ENCODE data around the gene EIF3L. TPM values are rescaled to one million over a fixed set of nuclear protein-coding genes. Genes with fewer than 3 reads are reported as not detected.

EIF3L gene
- polyA plus RNA-seq, 1 of the 3 experiments (the other 2 are of a cell fraction), result 478 TPM

GRCh38 chr22:37930952-37931440 lies 81.8 kb downstream of the EIF3L start:
- no peak overlapping the region for H3K9ac ChIP-seq
- H3K36me3 ChIP-seq (replicated peaks in 1 of 2; ENCODE audit: control insufficient read depth in 1 of 2, insufficient read depth in 2 of 2, low read length in 1 of 2), result peaks cover 21 to 30% of the 10 kb centered on the region in 2 experiments
- TF ChIP-seq RCOR1 (IDR thresholded peaks at IDR 0.05; ENCODE audit: low read length) (no peak), MEF2A (IDR thresholded peaks at IDR 0.05; ENCODE audit: borderline replicate concordance, low read depth) (no peak)
- no peaks in the 10 kb centered on the region for H3K9me3 ChIP-seq
- H3F3A ChIP-seq (replicated peaks; ENCODE audit: insufficient read depth), result peaks cover 14% of the 10 kb centered on the region
- peaks cover 6 to 7% of the 10 kb centered on the region in 2 experiments; a peak in 3 of 4 replicates for H3K4me1 ChIP-seq (ENCODE audit: control insufficient read depth in 1 of 2, insufficient read depth in 2 of 2, low read depth in 1 of 2, low read length in 1 of 2)
- no peaks in the 10 kb centered on the region; the same call in 1 of the 2 replicates for H3K79me2 ChIP-seq (ENCODE audit: insufficient read depth)
- POLR2A ChIA-PET, result interaction anchor here (0.9 kb wide), 1 partner anchor 26 kb away, joined by 3 read pairs; no protein-coding TSS in a partner anchor
- WGBS (ENCODE audit: low lambda C conversion rate), result 75% methylated on average over 2 of the region's 2 CpGs
- CTCF ChIA-PET, result interaction anchor here (1.0 to 1.9 kb wide), 3 partner anchors 25 to 113 kb away, joined by 3 to 10 read pairs (median 3); partner anchors contain the start of gene MICALL1
- H2AFZ ChIP-seq (ENCODE audit: low read depth), result no peak overlapping the region
- no peak for DNase-seq
- H3K4me3 ChIP-seq (ENCODE audit: low read depth in 2 of 2, low read length in 1 of 2), result no peak overlapping the region
- peaks cover 8% of the 10 kb centered on the region; the same call in 1 of the 2 replicates for H4K20me1 ChIP-seq (ENCODE audit: insufficient read depth)
- H3K27ac ChIP-seq (ENCODE audit: low read depth in 2 of 2, low read length in 1 of 2), result no peak overlapping the region
- H3K9me2 ChIP-seq, result no peaks in the 10 kb centered on the region
- H3K27me3 ChIP-seq (ENCODE audit: insufficient read depth), result no peaks in the 10 kb centered on the region
- H3K4me2 ChIP-seq, result no peak overlapping the region

- H3K36me3 ChIP-seq (replicated peaks in 1 of 2; ENCODE audit: control insufficient read depth in 1 of 2, insufficient read depth in 2 of 2, low read length in 1 of 2), result peaks cover 20 to 22% of the 10 kb centered on the region in 2 experiments
- ChIA-PET CTCF (interaction anchor here (1.1 to 3.5 kb wide), 3 partner anchors 16 to 114 kb away, joined by 3 to 13 read pairs (median 10); partner anchors contain the start of gene MICALL1), POLR2A (no interaction called here)
- no peaks in the 10 kb centered on the region for H3K27me3 ChIP-seq (ENCODE audit: insufficient read depth)
- H3K4me2 ChIP-seq, result no peak overlapping the region
- H3K9ac ChIP-seq, result no peak overlapping the region
- no peaks in the 10 kb centered on the region for H3K9me3 ChIP-seq
- H2AFZ ChIP-seq (ENCODE audit: low read depth), result no peak overlapping the region
- H3K4me1 ChIP-seq (ENCODE audit: control insufficient read depth in 1 of 2, insufficient read depth in 2 of 2, low read depth in 1 of 2, low read length in 1 of 2), result peaks cover 6 to 7% of the 10 kb centered on the region in 2 experiments; a peak in 3 of 4 replicates
- no peak for DNase-seq
- no peaks in the 10 kb centered on the region; the same call in 1 of the 2 replicates for H3K79me2 ChIP-seq (ENCODE audit: insufficient read depth)
- peaks cover 14% of the 10 kb centered on the region for H3F3A ChIP-seq (replicated peaks; ENCODE audit: insufficient read depth)
- TF ChIP-seq RFX5 (IDR thresholded peaks at IDR 0.05; ENCODE audit: low read length), result no peak
- no peak for TF ChIP-seq RCOR1 (IDR thresholded peaks at IDR 0.05; ENCODE audit: low read length)
- no peak for TF ChIP-seq YY1 (IDR thresholded peaks at IDR 0.05; ENCODE audit: low read depth)
- no peak for TF ChIP-seq NFIC (IDR thresholded peaks at IDR 0.05; ENCODE audit: borderline replicate concordance)
- no peak for TF ChIP-seq TEAD4 (IDR thresholded peaks at IDR 0.05; ENCODE audit: borderline replicate concordance, insufficient read depth)
- TF ChIP-seq CTCF (IDR thresholded peaks at IDR 0.05), result no peak
- TF ChIP-seq RXRA (IDR thresholded peaks at IDR 0.05; ENCODE audit: borderline replicate concordance, low read depth), result no peak
- no peak for TF ChIP-seq NRF1 (IDR thresholded peaks at IDR 0.05; ENCODE audit: low read depth, low read length)
- no peak for TF ChIP-seq USF2 (IDR thresholded peaks at IDR 0.05; ENCODE audit: borderline replicate concordance, low read depth, low read length)
- no peak for TF ChIP-seq FOXJ3 (CRISPR knock-in tag; IDR thresholded peaks at IDR 0.05)
- TF ChIP-seq POLR2AphosphoS5 (IDR thresholded peaks at IDR 0.05; ENCODE audit: low read depth, low read length), result no peak
- no peak for TF ChIP-seq TAF1 (IDR thresholded peaks at IDR 0.05; ENCODE audit: borderline replicate concordance, low read depth, low read length)
- TF ChIP-seq PBX3 (IDR thresholded peaks at IDR 0.05), result no peak
- no peak for TF ChIP-seq IRF3 (IDR thresholded peaks at IDR 0.05; ENCODE audit: low read depth, low read length)
- TF ChIP-seq JUND (IDR thresholded peaks at IDR 0.05), result no peak
- TF ChIP-seq EZH2phosphoT487 (IDR thresholded peaks at IDR 0.05; ENCODE audit: borderline replicate concordance, low read depth), result no peak
- TF ChIP-seq RAD21 (IDR thresholded peaks at IDR 0.05; ENCODE audit: low read length), result no peak
- TF ChIP-seq GATA2 (CRISPR knock-in tag; IDR thresholded peaks at IDR 0.05), result no peak
- H3K27ac ChIP-seq (ENCODE audit: low read depth in 2 of 2, low read length in 1 of 2), result no peak overlapping the region
- WGBS (ENCODE audit: low lambda C conversion rate), result 90% methylated on average over 5 of the region's 6 CpGs
- H4K20me1 ChIP-seq (ENCODE audit: insufficient read depth), result peaks cover 8% of the 10 kb centered on the region; the same call in 1 of the 2 replicates
- no peaks in the 10 kb centered on the region for H3K9me2 ChIP-seq
- H3K4me3 ChIP-seq (ENCODE audit: low read depth in 2 of 2, low read length in 1 of 2), result no peak overlapping the region
Measured at GRCh38 chr22:37931893-37932389, 82.7 kb downstream of the EIF3L start.

Data from SK-N-SH (cell line).